Colonic mucosa (tissue), 4 donors: Measurements from ENCODE around the gene GJC1. TPM values are rescaled to one million over a fixed set of nuclear protein-coding genes. Genes with fewer than 3 reads are reported as not detected.
"Not testable (repeated sequence)": the region's sequence is repeated elsewhere in the genome, so short reads cannot be mapped to it uniquely, and the experiment has no call there.

Experiments used
- DNase-seq: peaks from one replicate; pipeline ENCODE4 v3.0.0-alpha.2; 2020
- H3K27ac ChIP-seq: fragments of 200-600 bp; one replicate; pipeline ENCODE4 v1.8.0; 2021
- H3K27me3 ChIP-seq: fragments of 200-600 bp; one replicate; pipeline ENCODE4 v1.8.0; 2021
- H3K36me3 ChIP-seq: fragments of 200-600 bp; one replicate; pipeline ENCODE4 v1.8.0; 2021
- H3K4me1 ChIP-seq: fragments of 200-600 bp; one replicate; pipeline ENCODE4 v1.8.0; 2021; ENCODE audit warnings: mild to moderate bottlenecking
- H3K4me3 ChIP-seq: fragments of 200-600 bp; one replicate; pipeline ENCODE4 v1.8.0; 2021
- H3K9ac ChIP-seq, 2 donors: one replicate each; pipeline ENCODE4 v1.7.0; 2013; ENCODE audit warnings: control low read depth in 2 of 2, low read depth in 2 of 2, low read length in 2 of 2
- H3K9me3 ChIP-seq: fragments of 200-600 bp; one replicate; pipeline ENCODE4 v1.8.0; 2021
- CTCF ChIP-seq: fragments of 200-600 bp; IDR thresholded peaks from one replicate; pipeline ENCODE4 v1.8.0; 2022; ENCODE audit warnings: antibody characterized with exemption, mild to moderate bottlenecking
- intact Hi-C: fragments of 100-400 bp; cut with DNase I; formaldehyde crosslinking; loops from one replicate; pipeline ENCODE4 v1.14.1; 2022
- total RNA-seq, 2 donors: library from RNA; stranded (reverse); fragmentation: NEBNext Ultra II Directional in 1 of 2; extraction: Animal tissue kit (Norgen Biotek cat#: 25700) in 1 of 2; gene quantifications; one replicate each; pipeline ENCODE4 v1.2.1, GENCODE V29; 2021
- donor health status: healthy.
- donor health status: DM: no; HTN: no; CAD: no.
- donor health status: DM: no; HTN: no; CAD: no.

The GJC1 gene
- total RNA-seq, 2 donors from 2014 or later: 1.1 to 8.2 TPM

- no peaks in the 10 kb centered on the region for H3K36me3 ChIP-seq
- H3K27ac ChIP-seq: no peak overlapping the region
- H3K27me3 ChIP-seq: peaks cover 23% of the 10 kb centered on the region
- no peaks in the 10 kb centered on the region for H3K9me3 ChIP-seq
- no peak for TF ChIP-seq CTCF
- H3K4me1 ChIP-seq: peaks cover 5% of the 10 kb centered on the region
- intact Hi-C loops: no loop called here
- no peak for DNase-seq
- no peak overlapping the region for H3K4me3 ChIP-seq
- H3K9ac ChIP-seq: no peak overlapping the region
Measured at GRCh38 chr17:44757918-44758413, 72.1 kb downstream of the GJC1 start.

- Histone ChIP-seq H3K9me3 (no peaks in the 10 kb centered on the region), H3K4me1 (peaks cover 5% of the 10 kb centered on the region), H3K9ac (no peak overlapping the region), H3K27ac (no peak overlapping the region), H3K4me3 (no peak overlapping the region), H3K36me3 (no peaks in the 10 kb centered on the region), H3K27me3 (peaks cover 23% of the 10 kb centered on the region)
- no peak for DNase-seq
- TF ChIP-seq CTCF: no peak
- intact Hi-C loops: no loop called here
Measured at GRCh38 chr17:44757045-44757917, 72.8 kb downstream of the GJC1 start.

- DNase-seq, H3K4me3 ChIP-seq, H3K9ac ChIP-seq, intact Hi-C loops, H3K9me3 ChIP-seq, H3K36me3 ChIP-seq, H3K27ac ChIP-seq, H3K4me1 ChIP-seq: not testable (repeated sequence)
- H3K27me3 ChIP-seq: peaks cover 20% of the 10 kb centered on the region
Measured at GRCh38 chr17:44755180-44755579, 74.9 kb downstream of the GJC1 start.

- H3K36me3 ChIP-seq: no peaks in the 10 kb centered on the region
- no peak for DNase-seq
- H3K4me3 ChIP-seq: no peak overlapping the region
- peaks cover 11% of the 10 kb centered on the region for H3K27me3 ChIP-seq
- H3K4me1 ChIP-seq: peaks cover 2% of the 10 kb centered on the region
- H3K9me3 ChIP-seq: no peaks in the 10 kb centered on the region
- no peak overlapping the region for H3K27ac ChIP-seq
- intact Hi-C loops: no loop called here
- no peak for TF ChIP-seq CTCF
- H3K9ac ChIP-seq: no peak overlapping the region
Measured at GRCh38 chr17:44754276-44754675, 75.8 kb downstream of the GJC1 start.

- TF ChIP-seq CTCF: no peak
- no peak for DNase-seq
- Histone ChIP-seq H3K27me3 (peaks cover 3% of the 10 kb centered on the region), H3K9ac (no peak overlapping the region), H3K4me1 (no peaks in the 10 kb centered on the region), H3K4me3 (no peak overlapping the region), H3K27ac (no peak overlapping the region), H3K9me3 (no peaks in the 10 kb centered on the region), H3K36me3 (no peaks in the 10 kb centered on the region)
- intact Hi-C loops: no loop called here
Measured at GRCh38 chr17:44752953-44753861, 76.9 kb downstream of the GJC1 start.
